ENCODE data around the gene FAM53B.

Gene FAM53B

GRCh38 chr10:124674768-124675222, 69.4 kb downstream of the FAM53B start:
- TF ChIP-seq CTCF (IDR thresholded peaks at IDR 0.05; ENCODE audit: low read depth, low read length): no peak
- DNase-seq (ENCODE audit: low read depth in 2 of 2): no peak
- no peak overlapping the region for H3K4me3 ChIP-seq (replicated peaks in 1 of 2; ENCODE audit: low read depth in 2 of 2, low read length in 2 of 2)

GRCh38 chr10:124672181-124672638, 72.0 kb downstream of the FAM53B start:
- no peak for DNase-seq (ENCODE audit: low read depth in 2 of 2)
- TF ChIP-seq CTCF (IDR thresholded peaks at IDR 0.05; ENCODE audit: low read depth, low read length): no peak
- no peak overlapping the region for H3K4me3 ChIP-seq (replicated peaks in 1 of 2; ENCODE audit: low read depth in 2 of 2, low read length in 2 of 2)

- DNase-seq (ENCODE audit: low read depth in 2 of 2): peak; percentile 39 to 50
- no peak overlapping the region for H3K4me3 ChIP-seq (replicated peaks in 1 of 2; ENCODE audit: low read depth in 2 of 2, low read length in 2 of 2)
These were observed 72.6 kb downstream of the FAM53B start for GRCh38 chr10:124671486-124672075.

GRCh38 chr10:124670849-124671248, 73.3 kb downstream of the FAM53B start:
- no peak overlapping the region for H3K4me3 ChIP-seq (replicated peaks in 1 of 2; ENCODE audit: low read depth in 2 of 2, low read length in 2 of 2)
- DNase-seq (ENCODE audit: low read depth in 2 of 2): no peak
- no peak for TF ChIP-seq CTCF (IDR thresholded peaks at IDR 0.05; ENCODE audit: low read depth, low read length)

More at GRCh38 chr10:124671486-124672075, 72.6 kb downstream of the FAM53B start:
- TF ChIP-seq CTCF (IDR thresholded peaks at IDR 0.05; ENCODE audit: low read depth, low read length): peak; percentile 9

GRCh38 chr10:124669824-124670654, 74.1 kb downstream of the FAM53B start:
- no peak for TF ChIP-seq CTCF (IDR thresholded peaks at IDR 0.05; ENCODE audit: low read depth, low read length)
- no peak overlapping the region for H3K4me3 ChIP-seq (replicated peaks in 1 of 2; ENCODE audit: low read depth in 2 of 2, low read length in 2 of 2)
- DNase-seq (ENCODE audit: low read depth in 2 of 2): no peak

GRCh38 chr10:124669141-124669823, 74.9 kb downstream of the FAM53B start:
- no peak overlapping the region for H3K4me3 ChIP-seq (replicated peaks in 1 of 2; ENCODE audit: low read depth in 2 of 2, low read length in 2 of 2)
- no peak for TF ChIP-seq CTCF (IDR thresholded peaks at IDR 0.05; ENCODE audit: low read depth, low read length)
- DNase-seq (ENCODE audit: low read depth in 2 of 2): no peak
